GM18502 (cell line): ENCODE data around the gene NINL.

Experiments used
- ATAC-seq: cut with Tn5 transposase; IDR thresholded peaks from one replicate; pipeline ENCODE4 v1.9.1; 2021; ENCODE audit warnings: mild to moderate bottlenecking; ENCODE audit not compliant: unreplicated experiment, poor library complexity

NINL gene

DNA sequence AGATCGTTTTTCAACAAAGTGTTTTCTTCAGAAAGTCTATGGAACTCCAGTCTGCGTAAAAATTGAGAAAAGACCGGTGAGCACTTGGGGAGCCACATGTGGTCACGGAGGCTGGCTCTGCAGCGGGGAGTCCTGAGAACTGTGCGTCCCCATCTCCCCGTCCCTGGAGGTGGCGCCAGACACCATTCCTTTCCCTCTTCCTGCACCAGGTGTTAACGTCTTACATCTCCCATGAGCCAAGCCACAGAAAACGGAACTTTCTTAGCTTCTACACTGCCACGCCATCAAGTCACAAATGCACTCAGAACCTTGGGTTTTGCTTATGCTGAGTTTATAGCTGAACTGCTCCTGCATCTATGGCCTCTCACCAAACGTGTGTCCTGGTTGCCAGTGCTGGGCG, 115.3 kb downstream of the NINL start:
- no peak for ATAC-seq

DNA sequence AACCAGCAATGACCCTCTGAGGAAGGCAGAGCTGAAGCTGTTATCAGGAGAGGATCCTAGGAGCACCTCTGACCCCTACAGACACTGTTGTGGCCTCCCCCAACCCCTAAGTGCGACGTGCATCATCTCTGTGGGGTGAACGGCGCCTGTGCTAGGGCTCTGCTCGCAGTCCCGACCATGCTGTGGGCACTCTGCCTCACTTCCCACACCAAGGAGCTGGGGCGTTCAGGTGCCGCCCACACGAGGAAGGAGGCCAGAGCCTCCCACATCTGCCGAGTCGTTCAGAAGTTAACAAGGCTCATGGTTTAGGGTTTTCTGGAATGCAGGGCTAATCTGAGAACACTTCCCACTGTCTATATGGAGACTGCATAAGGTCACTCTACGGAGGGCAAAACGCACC, 115.8 kb downstream of the NINL start:
- no peak for ATAC-seq

DNA sequence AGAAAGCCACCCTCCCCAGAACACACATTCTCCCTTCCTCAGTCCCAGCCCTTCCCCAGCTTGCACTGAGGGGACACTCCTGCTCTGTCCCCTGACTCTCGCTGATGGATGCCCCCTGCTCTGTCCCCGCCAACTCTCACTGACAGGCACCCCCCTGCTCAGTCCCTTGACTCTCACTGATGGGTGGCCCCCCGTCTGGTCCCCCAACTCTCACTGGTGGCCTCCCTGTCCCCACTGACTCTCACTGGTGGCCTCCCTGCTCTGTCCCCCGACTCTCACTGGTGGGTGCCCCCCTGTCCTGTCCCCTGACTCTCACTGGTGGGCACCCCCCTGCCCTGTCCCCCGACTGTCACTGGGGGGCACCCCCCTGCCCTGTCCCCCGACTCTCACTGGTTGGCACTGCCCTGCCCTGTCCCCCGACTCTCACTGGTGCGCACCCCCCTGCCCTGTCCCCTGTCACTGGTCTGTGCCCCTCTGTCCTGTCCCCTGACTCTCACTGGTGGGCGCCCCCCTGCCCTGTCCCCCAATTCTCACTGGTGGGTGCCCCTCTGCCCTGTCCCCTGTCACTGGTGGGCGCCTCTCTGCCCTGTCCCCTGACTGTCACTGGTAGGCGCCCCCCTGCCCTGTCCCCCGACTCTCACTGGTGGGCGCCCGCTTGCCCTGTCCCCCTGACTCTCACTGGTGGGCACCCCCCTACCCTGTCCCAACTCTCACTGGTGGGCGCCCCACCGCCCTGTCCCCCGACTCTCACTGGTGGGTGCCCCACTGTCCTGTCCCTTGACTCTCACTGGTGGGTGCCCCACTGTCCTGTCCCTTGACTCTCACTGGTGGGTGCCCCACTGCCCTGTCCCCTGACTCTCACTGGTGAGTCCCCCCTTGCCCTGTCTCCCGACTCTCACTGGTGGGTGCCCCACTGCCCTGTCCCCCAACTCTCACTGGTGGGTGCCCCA, 116.9 kb downstream of the NINL start:
- ATAC-seq: no peak

DNA sequence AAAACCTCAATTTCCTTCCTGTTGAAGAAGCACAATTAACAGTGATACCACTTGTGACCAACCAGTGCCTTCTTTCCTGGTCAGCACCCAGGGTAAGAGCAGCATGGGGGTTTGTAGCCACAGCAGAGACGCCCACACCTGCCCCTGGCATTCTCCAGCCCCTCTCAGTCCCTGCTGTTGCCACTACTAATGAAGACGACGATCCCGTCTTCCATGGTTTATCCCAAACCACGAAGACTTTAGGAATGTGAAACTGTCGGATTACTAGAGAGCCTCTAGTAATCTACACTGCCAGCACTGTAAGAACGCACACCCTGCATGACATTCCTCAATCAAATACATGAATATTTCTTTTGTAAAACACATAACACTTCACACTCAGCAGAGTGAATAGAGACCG, 117.9 kb downstream of the NINL start:
- ATAC-seq: no peak

DNA sequence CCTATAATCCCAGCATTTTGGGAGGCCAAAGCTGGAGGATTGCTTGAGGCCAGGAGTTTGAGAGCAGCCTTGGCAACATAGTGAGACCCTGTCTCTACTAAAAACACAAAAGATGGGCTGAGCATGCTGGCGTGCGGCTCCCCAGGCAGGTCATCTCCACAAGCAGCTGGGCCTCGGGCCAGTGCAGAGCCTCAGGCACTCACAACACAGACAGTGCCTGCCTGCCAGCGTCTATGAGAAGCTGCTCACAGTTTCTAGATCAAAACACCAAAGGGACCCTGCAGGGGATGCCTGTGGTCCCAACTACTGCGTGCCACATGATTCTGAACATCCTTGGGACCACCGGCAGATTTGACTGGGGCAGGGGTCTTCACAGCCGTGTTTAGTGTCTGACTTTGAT, 118.5 kb downstream of the NINL start:
- no peak for ATAC-seq

DNA sequence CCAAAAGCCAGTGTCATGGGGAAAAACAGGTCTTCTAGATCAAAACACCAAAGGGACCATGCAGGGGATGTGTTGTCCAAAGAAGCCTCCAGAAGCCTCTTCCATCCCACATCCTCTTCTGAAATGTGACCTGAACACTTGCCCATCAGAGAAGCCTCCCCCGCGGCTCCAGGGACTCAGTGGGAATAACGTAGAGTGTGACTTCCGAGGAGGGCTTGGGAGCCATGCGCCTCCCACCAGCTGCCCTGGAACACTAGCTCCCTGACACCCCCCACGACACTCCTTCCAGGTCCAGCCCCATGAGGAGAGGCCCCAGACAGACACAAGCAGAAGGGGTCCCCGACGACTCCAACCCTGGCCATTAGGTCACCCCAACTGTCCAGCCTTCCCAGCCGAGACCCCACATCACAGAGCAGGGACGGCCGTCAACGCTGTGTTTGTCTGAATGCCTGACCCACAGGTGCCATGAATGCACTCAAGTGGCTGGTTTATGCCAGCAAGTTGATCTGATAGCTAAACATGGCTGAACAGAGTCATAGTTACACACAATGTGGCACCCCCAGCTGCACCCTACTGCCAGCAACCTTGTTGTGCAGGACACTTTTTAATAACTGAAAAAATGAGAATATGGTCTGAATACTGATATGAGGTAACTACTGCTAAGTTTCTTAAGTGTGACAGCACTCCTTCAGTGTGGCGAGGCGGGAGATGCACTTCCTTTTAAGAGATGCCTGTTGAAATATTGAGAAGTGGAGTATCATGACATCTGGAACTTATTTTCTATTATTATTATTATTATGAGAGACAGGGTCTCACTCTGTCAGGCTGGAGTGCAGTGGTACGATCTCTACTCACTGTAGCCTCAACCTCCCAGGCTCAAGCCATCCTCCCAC, 119.8 kb downstream of the NINL start:
- no peak for ATAC-seq

DNA sequence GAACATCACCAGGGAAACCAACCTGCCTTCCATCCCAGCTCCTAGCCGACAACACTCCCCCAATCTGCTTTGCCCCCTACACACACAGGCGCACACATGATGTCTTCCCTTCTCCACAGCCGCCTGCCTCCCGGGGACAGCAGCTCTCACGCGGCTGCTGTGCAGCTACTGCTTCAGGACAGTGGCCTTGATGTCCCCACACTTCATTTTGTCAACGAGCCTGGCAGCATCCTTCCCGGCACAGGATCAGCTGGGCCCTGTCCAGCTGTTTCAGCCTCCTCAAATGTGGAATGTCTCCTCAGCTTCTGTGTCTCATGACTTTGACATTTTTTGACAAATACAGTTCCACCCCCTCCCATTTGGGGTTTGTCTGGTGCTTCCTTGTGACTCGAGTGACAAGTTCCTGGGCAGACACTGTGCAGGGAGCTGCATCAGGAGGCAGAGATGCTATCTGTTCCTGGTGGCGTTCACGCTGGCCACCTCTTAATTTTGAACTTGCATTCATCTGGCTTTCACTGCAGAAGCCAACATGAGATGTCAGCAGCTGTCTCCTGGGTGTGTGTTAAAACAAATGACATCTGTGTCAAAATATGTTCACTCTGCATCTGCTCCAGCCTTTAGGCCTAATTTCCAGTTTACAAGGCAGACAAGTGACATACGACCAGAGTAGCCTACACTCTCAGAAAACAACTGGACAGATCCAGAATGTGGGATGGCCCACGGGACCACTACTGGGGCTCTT, 120.7 kb downstream of the NINL start:
- no peak for ATAC-seq

DNA sequence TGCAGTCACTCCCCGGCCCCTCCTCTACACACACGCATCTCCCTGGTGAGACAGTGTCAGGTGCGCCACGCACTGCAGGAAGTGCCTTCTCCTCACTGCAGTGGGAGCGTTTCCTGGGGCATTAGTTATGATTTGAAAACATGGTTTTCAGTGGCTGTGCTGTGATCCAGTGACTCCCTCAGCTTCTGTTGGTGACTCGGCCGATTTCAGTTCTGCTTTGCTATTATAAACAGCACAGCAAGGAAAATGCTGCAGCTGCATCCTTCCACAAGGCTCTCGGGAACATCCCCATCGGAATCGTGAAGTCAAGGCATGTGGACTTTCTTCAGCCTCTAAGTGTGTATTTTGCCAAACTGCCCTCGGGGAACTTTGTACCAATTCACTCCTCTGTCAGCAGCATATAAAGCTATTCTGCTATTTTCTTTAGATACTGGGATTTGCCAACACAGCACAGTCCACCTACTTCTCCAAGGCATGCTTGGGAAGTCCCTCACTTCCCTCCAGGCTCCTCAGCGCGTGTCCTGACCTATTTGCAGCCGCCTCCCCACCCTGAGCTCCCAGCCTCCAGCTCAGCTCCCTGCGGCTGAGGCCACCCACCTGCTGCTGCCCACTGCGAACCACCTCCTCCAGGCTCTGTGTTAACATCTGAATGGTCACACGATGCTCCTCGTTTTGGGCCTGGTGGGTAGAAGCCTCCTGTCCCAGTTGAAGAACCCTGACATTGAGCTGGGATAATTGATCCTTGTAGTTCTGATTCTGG, 123.4 kb downstream of the NINL start:
- ATAC-seq: no peak

DNA sequence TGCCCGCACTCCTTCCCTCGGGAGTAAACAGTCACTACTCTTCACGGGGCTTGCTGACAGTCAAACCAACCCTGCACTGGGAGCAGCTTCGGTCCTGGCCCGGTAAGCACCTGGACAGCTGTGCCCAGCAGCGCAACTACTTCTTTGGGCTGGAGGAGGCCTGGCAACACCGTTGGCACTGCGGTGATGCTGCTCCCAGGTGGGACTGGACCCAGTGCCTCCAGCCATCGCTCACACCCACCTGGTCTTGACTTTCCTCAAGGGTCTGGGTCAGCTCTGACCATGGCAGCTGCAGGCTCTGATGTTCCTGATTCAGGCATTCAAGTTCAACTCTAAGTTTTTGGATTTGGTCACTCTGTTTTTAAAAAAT, 124.1 kb downstream of the NINL start:
- no peak for ATAC-seq

DNA sequence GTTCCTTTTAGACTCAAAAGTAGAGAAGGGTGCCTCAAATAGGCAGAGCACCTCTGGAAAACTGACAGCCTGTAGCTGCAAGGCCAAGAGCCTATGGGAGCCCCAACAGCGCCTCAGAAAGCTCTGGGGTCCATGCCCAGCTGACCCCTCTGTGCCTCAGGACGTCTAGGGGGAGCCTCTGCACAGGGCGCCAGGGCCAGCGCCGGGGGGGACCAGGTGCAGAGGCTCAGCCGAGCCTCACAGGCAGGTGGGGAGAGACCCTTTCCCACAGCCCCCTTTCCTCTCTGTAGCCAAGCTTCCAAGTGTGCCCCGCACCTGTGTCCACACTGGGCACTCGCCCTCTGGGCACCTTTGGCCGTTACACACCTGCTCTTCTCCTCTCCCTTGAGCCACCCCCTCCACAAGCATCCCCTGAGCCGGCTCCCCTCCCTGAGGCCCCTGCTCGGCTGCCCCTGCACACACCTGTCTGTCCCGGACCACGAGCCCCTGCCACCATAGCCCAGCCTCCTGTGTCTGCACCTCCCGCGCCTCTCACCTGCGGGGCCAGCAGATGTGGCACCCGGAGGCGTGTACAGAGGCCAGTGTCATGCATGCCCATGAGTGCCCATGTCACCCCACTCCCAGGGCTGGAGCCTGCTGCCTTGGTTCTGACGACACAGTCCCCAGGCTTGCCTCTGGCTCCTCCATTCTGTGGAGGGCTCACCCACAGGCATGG, 124.6 kb downstream of the NINL start:
- no peak for ATAC-seq

DNA sequence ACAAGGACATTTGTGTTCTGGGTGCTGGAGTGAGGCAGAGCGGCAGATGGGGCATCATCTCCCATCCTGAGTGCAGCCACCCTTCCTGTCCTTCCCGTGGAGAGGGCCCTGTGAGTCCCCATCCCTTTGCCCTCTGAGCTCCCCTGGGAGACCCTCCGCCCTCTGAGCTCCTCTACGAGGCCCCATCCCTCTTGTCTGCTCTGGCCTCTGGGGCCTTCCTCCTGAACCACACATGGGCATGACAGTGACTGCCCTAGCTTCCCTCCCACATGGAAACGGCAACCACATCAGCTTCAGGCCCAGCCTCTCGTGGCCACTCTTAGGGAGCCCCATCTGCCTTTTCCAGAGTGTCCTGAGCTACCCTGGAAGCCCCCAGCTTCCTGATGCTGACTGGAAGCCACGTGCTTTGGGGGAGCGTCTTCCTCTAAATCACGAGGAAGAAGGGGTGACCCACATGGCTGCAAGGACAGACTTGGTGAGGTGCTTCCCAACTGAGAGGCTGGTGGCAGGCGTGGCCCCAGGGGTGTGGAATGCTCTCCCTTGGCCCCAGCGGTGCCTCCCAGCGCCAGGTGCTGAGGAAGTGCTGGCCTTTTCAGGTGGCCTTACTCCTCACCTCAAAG, 125.3 kb downstream of the NINL start:
- ATAC-seq: no peak

DNA sequence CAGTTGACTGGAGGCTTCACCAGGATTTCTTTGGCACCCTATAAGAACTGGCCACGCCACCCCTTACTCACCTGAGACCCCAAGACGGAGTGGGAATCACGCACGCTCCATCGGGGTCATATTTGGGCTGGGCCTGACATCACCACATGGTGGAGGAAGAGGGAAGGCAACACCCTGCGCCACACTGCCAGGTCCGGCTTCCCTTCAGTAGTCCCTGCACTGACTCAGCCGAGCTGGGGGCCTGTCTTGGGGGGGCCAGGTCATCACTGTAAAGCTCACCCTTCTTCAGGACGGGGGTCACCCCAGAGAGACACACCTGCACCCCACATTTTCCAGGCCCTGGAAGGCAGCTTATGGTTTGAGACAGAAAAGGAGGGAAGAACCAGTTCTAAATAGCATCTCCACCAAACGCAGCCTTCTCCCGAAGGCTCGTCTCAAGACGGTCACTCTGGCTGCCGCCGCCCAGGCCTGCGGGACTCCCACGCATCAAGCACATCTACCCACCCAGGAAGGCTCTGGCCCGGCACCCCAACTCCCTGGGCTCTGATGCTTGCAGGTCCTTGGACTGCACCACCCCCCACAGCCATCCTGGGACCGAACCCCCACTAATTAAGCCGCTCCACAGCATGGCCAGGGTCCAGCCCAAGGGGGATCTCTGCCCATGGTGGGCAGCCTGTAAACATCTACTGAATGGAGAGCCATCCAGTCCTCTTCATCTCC, 126.1 kb downstream of the NINL start:
- no peak for ATAC-seq

DNA sequence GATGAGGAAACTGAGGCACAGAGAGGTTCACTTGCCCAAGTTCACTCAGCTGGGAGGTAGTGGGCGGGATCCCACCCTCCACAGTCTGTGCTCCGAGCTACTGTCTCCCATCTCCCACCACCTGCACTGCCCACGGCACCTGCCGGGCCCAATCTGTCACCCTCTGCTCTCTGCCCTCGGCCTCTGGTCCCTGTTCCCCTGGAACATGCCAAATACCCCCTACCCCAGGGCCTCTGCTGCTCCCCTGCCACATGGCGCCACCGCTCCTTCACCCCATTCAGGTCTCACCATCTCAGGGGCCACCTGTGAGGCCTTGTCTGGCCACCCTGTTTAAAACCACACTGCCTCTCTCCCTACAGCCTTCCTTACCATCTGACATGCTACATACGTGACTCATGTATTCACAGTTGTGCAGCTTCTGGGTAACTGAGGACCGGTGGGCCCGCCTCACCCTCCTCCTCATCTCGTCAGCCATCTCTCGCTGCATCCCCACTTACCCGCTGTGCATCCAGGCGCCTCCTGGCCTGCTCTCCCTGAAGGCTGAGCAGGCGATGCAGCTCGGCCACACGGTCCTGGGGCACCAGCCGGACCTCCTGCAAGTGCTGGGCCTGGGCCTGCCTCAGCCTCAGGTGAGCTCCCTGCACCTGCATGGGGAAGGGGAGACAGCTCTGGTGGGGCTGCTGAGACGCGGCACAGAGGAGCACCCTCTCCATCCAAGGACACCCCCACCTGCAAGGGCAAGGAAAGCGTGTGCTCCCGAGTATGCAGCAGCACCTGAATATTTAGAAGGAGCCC, 127.2 kb downstream of the NINL start:
- ATAC-seq: no peak

DNA sequence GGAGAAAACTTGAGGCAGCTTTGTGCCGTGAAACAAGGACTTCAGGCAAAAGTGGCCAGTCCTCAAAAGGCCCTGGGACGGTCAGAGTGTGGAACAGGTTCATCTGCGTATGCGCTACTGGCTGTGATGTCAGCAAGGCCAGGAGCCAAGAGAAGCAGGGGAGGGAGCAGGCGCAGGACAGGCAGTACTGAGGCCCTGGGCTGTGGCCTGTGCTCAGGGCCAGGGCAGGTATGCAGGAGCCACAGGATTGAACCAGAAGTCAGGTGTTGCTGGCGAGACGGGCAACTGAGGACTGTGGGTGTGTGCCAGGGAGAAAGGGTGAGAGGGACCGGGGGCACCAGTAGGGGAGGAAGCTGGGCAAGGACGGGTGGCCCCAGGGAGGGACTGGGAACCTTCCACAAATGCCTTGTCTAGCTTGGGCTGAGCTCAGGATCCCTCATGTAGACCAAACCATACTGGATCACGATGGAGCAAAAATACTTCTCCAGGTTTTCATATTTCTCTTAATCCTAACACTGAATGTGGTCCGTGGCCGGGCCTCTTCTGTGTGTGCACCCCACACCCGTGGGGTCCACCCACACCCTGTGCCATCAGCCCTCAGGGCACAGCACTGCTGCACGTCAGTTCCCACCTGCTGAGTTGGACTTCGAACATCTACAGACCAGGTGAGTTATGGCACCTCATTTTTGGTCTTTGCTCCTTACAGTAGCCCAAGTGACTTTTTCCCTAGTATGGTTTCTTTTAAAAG, 131.0 kb downstream of the NINL start:
- ATAC-seq: no peak

DNA sequence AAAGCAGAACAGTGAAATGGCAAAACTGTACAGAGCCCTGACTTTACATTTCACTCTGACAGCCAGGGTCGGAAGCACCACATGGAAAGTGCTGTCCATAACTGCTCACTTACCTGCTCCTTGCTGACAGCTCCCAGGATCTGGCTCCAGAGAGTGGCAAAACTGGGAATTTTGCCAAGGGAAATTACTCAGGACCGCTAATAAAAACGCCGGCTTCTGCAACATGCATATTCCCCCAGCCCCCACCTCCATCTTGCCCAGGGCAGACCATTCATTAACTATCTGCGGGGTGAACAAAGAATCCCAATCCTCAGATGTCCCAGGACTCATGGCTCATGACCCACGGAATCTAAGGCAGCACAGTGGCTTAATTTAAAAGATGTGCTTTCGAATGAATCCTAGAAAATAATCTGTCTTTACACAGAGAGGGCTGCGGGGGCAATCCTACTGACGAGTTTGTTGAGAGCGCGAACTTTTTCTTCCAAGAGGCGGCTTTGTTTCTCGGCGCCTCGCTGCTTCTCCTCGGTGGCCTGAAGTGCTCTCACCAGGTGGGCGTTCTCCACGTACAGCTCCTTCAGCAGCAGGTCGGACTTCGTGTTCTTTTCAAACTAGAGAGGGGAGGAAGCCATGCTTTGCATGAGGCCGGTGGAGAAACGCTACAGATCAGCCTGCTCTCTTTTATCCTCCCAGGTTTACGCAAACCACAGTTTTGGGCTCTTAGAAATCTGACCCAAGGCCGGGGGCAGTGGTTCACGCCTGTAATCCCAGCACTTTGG, 132.1 kb downstream of the NINL start:
- no peak for ATAC-seq

DNA sequence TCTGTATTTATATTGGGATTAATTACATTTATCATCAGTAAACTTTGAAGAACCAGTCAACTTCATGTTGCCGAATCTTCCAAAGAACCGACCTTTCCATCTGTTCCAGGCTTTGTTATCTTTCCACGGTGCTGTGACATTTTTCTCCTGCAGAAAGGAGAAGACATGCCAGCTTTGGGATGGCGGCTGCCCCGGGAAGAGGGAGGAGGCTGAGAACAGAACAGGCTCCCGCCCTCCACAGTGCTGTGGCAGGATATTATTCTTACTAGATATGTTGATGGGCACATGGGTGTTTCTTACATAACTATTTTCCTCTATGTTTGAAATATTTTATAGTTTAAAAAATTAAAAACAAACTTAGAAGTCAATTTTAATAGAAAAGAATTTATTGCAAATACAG, 133.0 kb downstream of the NINL start:
- ATAC-seq: no peak
